Body of pancreas (tissue), 4 donors: ENCODE results near the gene RALGAPA1.

Source experiments
- POLR2A ChIP-seq, 3 donors: fragments of 450-650 bp; IDR thresholded peaks; one replicate each; pipeline ENCODE4 v1.6.1; 2016; ENCODE audit warnings: antibody characterized with exemption in 3 of 3, mild to moderate bottlenecking in 2 of 3
- TF ChIP-seq, protein P1 (sequence below), 7 experiments: fragments of 450-650 bp in 4 of 7; fragments of 200-600 bp in 3 of 7; sonication (generic) in 3 of 7; IDR thresholded peaks; one replicate each; pipeline ENCODE4 v1.5.1; 2016 to 2019; ENCODE audit warnings: antibody characterized with exemption in 7 of 7

DNA sequence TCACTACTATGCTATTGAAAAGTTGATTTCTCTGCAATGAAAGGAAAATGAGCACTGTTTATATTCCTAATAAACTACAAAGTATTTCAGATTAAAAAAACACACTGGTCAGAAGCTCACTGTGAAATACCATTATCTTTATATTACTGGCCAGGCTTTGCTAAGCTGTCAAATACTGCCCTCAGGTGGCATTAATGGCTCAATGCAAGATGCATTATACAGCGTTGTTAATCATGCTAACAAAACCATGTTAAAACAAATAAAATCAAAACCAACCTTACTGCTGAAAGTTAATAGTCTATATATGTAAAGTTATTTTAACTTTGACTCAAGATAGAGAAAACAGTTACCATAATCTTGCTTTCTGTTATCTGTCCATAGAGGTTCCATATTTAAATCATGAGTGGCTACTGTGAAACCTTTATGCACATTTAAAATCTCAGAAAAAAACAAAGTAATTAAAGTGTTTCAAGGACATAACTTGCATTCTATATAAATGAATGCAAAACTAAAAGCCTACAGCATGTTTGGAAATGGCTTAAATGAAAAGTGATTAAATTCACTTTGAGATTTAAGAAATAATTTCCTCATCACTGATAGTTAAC is 121.7 kb downstream of the RALGAPA1 start:
- TF ChIP-seq, protein P1, sequence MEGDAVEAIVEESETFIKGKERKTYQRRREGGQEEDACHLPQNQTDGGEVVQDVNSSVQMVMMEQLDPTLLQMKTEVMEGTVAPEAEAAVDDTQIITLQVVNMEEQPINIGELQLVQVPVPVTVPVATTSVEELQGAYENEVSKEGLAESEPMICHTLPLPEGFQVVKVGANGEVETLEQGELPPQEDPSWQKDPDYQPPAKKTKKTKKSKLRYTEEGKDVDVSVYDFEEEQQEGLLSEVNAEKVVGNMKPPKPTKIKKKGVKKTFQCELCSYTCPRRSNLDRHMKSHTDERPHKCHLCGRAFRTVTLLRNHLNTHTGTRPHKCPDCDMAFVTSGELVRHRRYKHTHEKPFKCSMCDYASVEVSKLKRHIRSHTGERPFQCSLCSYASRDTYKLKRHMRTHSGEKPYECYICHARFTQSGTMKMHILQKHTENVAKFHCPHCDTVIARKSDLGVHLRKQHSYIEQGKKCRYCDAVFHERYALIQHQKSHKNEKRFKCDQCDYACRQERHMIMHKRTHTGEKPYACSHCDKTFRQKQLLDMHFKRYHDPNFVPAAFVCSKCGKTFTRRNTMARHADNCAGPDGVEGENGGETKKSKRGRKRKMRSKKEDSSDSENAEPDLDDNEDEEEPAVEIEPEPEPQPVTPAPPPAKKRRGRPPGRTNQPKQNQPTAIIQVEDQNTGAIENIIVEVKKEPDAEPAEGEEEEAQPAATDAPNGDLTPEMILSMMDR (IDR thresholded peaks at IDR 0.05) = peak in 6 of 7 experiments; percentile 56 to 66 (median 60)
- TF ChIP-seq POLR2A (IDR thresholded peaks at IDR 0.05) = no peak
